Gastrocnemius medialis (tissue), 4 donors: ENCODE results near the gene GALNT2. TPM values are rescaled to one million over a fixed set of nuclear protein-coding genes. Genes with fewer than 3 reads are reported as not detected.

Source experiments
- ATAC-seq, 2 donors: fragments of 150-250 bp; one replicate each; pipeline ENCODE4 v1.9.1; 2016
- DNase-seq, 2 donors: peaks; one replicate each; pipeline ENCODE4 v3.0.0-alpha.2; 2019
- H3K27ac ChIP-seq, 4 donors: fragments of 200-600 bp; sonication (generic); 1 replicate in 1 of 4; 2 replicates in 3 of 4; pipeline ENCODE4 v1.5.1; 2016 to 2018; ENCODE audit warnings: mild to moderate bottlenecking in 2 of 4, moderate library complexity in 1 of 4
- H3K27me3 ChIP-seq, 3 donors: fragments of 200-600 bp; sonication (generic) in 2 of 3; 1 replicate in 1 of 3; 2 replicates in 2 of 3; pipeline versions ENCODE4 v1.5.1 to v1.6.0; 2016 to 2019; ENCODE audit warnings: mild to moderate bottlenecking in 1 of 3, moderate library complexity in 1 of 3
- H3K36me3 ChIP-seq, 2 donors: fragments of 200-600 bp; sonication (generic) in 1 of 2; one replicate each; pipeline ENCODE4 v1.5.1; 2017 to 2018
- H3K4me1 ChIP-seq, 2 donors: fragments of 200-600 bp; sonication (generic) in 1 of 2; one replicate each; pipeline ENCODE4 v1.5.1; 2016 to 2017; ENCODE audit warnings: mild to moderate bottlenecking in 2 of 2
- H3K4me3 ChIP-seq, 4 donors: fragments of 200-600 bp; sonication (generic) in 3 of 4; 1 replicate in 1 of 4; 2 replicates in 3 of 4; pipeline ENCODE4 v1.5.1; 2016 to 2019; ENCODE audit warnings: mild to moderate bottlenecking in 2 of 4
- H3K9me3 ChIP-seq, 3 donors: fragments of 200-600 bp; sonication (generic) in 2 of 3; 1 replicate in 1 of 3; 2 replicates in 2 of 3; pipeline ENCODE4 v1.5.1; 2016 to 2019
- CTCF ChIP-seq, 5 experiments: fragments of 450-650 bp in 3 of 5; fragments of 200-600 bp in 2 of 5; sonication (generic) in 2 of 5; IDR thresholded peaks in 4 of 5; conservative IDR thresholded peaks in 1 of 5; 1 replicate in 4 of 5; 2 replicates in 1 of 5; pipeline ENCODE4 v1.5.1; 2016 to 2019; ENCODE audit warnings: antibody characterized with exemption in 5 of 5, mild to moderate bottlenecking in 3 of 5, moderate library complexity in 3 of 5
- POLR2A ChIP-seq, 2 donors: fragments of 450-650 bp; IDR thresholded peaks; one replicate each; pipeline ENCODE4 v1.6.1; 2017; ENCODE audit warnings: antibody characterized with exemption in 2 of 2, mild to moderate bottlenecking in 2 of 2, moderate library complexity in 2 of 2
- in situ Hi-C, 4 donors: fragments of 200-750 bp; cut with MboI; loops; one replicate each; pipeline versions ENCODE4 v1.15.0 to v1.8.0; 2017; ENCODE audit warnings: low sequenced_read_pairs in 4 of 4
- intact Hi-C: fragments of 100-400 bp; cut with DNase I; formaldehyde crosslinking; loops from one replicate; pipeline ENCODE4 v1.15.1; 2023; ENCODE audit warnings: low total_unique reads
- total RNA-seq, 4 donors: library from RNA; depleted of rRNA; stranded (reverse); fragments of >200 nt; gene quantifications; one replicate each; pipeline versions ENCODE4 v1.1.0 to v1.2.3, GENCODE V29; 2016

GALNT2 gene
- total RNA-seq, 4 donors from 2014 or later = 73.7 to 106 (median 78.3) TPM

DNA sequence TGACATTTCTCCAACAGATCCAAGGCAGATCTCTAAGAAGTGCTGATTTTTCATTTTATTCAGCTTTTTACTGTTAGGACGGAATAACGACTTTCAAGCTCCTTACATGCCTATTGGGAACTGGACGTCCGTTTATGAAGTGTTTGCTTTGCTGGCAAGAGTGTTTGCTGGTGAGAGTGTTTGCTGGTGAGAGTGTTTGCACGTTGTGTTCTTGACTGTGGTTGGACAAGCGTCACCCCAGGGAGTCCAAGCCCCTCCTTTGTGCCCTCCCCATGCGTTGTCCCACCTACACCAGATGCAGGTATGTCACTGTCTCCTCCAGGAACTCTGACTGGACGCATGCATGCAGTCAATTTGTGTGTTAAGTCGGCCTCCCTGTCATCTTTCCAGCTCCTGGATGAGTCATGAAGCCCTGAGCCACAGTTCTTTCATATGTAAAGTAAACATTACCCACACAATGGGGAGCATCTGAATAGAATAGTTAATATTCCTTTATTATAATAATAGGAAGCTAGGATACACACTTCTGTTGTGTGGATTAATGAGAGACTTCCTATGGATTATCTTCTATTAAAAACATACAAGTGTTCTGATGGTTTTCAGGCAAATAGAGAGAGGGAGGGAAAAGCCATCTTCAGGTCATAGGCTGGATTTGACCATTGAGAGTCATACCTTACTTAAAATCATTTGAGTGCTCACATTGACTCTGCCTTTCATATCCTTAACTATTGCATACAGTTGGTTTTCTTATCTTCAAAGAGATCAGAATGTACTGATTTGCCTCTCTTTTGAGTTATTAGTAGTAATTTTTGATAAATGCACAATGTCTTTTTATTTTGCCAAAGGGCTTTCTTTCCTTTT is 119.2 kb downstream of the GALNT2 start:
- intact Hi-C loops = no loop called here
- Histone ChIP-seq H3K9me3 (no peaks in the 10 kb centered on the region), H3K4me1 (peaks cover 38 to 45% of the 10 kb centered on the region in 2 donors), H3K36me3 (no peaks in the 10 kb centered on the region), H3K4me3 (peak overlapping the region in 1 of 4 donors; percentile 7), H3K27ac (peak overlapping the region; percentile 5 to 84 (median 37)), H3K27me3 (no peaks in the 10 kb centered on the region)
- in situ Hi-C loops = no loop called here
- ATAC-seq (peak; percentile 68 to 73), DNase-seq (peak; percentile 78 to 81)
- TF ChIP-seq POLR2A (IDR thresholded peaks at IDR 0.05) (no peak), CTCF (IDR thresholded peaks at IDR 0.05 in 4 of 5, conservative IDR thresholded peaks at IDR 0.05 in 1 of 5) (no peak)

DNA sequence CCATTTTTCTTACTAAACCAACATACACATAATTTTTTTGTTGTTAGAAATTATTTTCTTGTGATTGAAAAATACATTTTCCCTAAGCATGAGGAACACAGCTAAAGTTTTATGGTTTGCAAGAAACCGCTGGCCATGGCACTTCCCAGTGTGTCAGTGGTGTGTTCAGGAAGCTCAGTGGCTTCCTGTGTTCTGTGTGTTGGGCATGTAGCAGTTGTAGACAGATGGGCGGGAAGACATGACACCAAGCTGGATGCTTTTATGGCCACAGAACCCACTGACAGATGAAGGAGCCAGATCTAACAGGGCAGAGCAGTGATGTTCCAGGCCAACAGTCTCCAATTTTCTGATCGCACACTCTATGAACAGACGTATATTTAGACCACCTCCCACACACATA is 119.8 kb downstream of the GALNT2 start:
- ATAC-seq = no peak
- in situ Hi-C loops (no loop called here), intact Hi-C loops (no loop called here)
- Histone ChIP-seq H3K27me3 (no peaks in the 10 kb centered on the region), H3K4me1 (peaks cover 44 to 51% of the 10 kb centered on the region in 2 donors), H3K36me3 (no peaks in the 10 kb centered on the region), H3K27ac (peak overlapping the region in 2 of 4 donors; percentile 61 to 84), H3K4me3 (no peak overlapping the region), H3K9me3 (no peaks in the 10 kb centered on the region)
- TF ChIP-seq POLR2A (IDR thresholded peaks at IDR 0.05) (no peak), CTCF (IDR thresholded peaks at IDR 0.05 in 4 of 5, conservative IDR thresholded peaks at IDR 0.05 in 1 of 5) (no peak)
- DNase-seq = no peak

DNA sequence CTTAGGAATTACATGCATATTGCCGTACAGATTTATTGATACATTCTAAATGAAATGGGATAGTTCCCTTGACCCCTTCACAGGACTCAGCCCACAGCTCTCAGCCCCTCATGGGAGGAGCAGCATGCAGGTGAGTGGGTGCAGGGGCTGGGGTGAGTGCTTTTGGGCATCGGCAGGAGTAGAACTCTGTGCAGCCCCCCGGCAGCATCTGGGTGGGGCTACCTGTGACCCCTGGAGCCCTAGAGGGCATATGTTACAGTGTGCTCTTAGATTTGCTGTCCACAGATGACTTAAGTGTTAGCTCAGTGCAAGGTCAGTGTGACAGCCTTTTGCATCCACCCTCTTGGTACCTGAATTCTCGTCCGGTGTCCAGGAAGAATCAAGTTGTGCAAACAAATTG is 120.3 kb downstream of the GALNT2 start:
- TF ChIP-seq POLR2A (IDR thresholded peaks at IDR 0.05) (no peak), CTCF (IDR thresholded peaks at IDR 0.05 in 4 of 5, conservative IDR thresholded peaks at IDR 0.05 in 1 of 5) (no peak)
- Histone ChIP-seq H3K27ac (peak overlapping the region in 2 of 4 donors; percentile 61 to 84), H3K4me1 (peaks cover 48 to 55% of the 10 kb centered on the region in 2 donors), H3K9me3 (no peaks in the 10 kb centered on the region), H3K36me3 (no peaks in the 10 kb centered on the region), H3K4me3 (no peak overlapping the region), H3K27me3 (no peaks in the 10 kb centered on the region)
- intact Hi-C loops (no loop called here), in situ Hi-C loops (no loop called here)
- no peak for ATAC-seq
- no peak for DNase-seq

GRCh38 chr1:230188826-230189225 is 121.8 kb downstream of the GALNT2 start:
- ATAC-seq (no peak), DNase-seq (no peak)
- Histone ChIP-seq H3K36me3 (no peaks in the 10 kb centered on the region), H3K27ac (peak overlapping the region; percentile 78 to 84 (median 81)), H3K9me3 (no peaks in the 10 kb centered on the region), H3K27me3 (no peaks in the 10 kb centered on the region), H3K4me1 (peaks cover 54 to 66% of the 10 kb centered on the region in 2 donors), H3K4me3 (no peak overlapping the region)
- intact Hi-C loops (no loop called here), in situ Hi-C loops (no loop called here)
- TF ChIP-seq CTCF (IDR thresholded peaks at IDR 0.05 in 4 of 5, conservative IDR thresholded peaks at IDR 0.05 in 1 of 5) (no peak), POLR2A (IDR thresholded peaks at IDR 0.05) (no peak)
